ENCODE measurements around the gene PPA2.
"Not testable (repeated sequence)": the region's sequence is repeated elsewhere in the genome, so short reads cannot be mapped to it uniquely, and the experiment has no call there.

Gene PPA2

GRCh38 chr4:105430811-105431210, 43.1 kb downstream of the PPA2 start:
- Histone ChIP-seq H3K27me3 (ENCODE audit: low read depth, low read length) (no peaks in the 10 kb centered on the region), H3K9me3 (ENCODE audit: control insufficient read depth in 1 of 2, low read length in 2 of 2) (peaks cover 0 to 1% of the 10 kb centered on the region in 2 donors), H3K4me3 (ENCODE audit: low read depth in 1 of 2, low read length in 2 of 2) (no peak overlapping the region), H3K27ac (ENCODE audit: low read length) (no peak overlapping the region), H3K36me3 (ENCODE audit: control insufficient read depth in 1 of 2, insufficient read depth in 2 of 2, low read length in 2 of 2) (peaks cover 6 to 37% of the 10 kb centered on the region in 2 donors), H3K4me1 (ENCODE audit: control insufficient read depth in 1 of 2, insufficient read depth in 2 of 2, low read length in 2 of 2) (no peaks in the 10 kb centered on the region)

- Histone ChIP-seq H3K36me3 (ENCODE audit: control insufficient read depth in 1 of 2, insufficient read depth in 2 of 2, low read length in 2 of 2) (peaks cover 4 to 33% of the 10 kb centered on the region in 2 donors), H3K9me3 (ENCODE audit: control insufficient read depth in 1 of 2, low read length in 2 of 2) (peaks cover 0 to 6% of the 10 kb centered on the region in 2 donors), H3K4me3 (ENCODE audit: low read depth in 1 of 2, low read length in 2 of 2) (no peak overlapping the region)
Observed at GRCh38 chr4:105426187-105426897, 47.5 kb downstream of the PPA2 start.

GRCh38 chr4:105422207-105422920, 51.5 kb downstream of the PPA2 start:
- Histone ChIP-seq H3K4me1 (ENCODE audit: control insufficient read depth in 1 of 2, insufficient read depth in 2 of 2, low read length in 2 of 2) (no peaks in the 10 kb centered on the region), H3K9me3 (ENCODE audit: control insufficient read depth in 1 of 2, low read length in 2 of 2) (peaks cover 0 to 6% of the 10 kb centered on the region in 2 donors), H3K4me3 (ENCODE audit: low read depth in 1 of 2, low read length in 2 of 2) (no peak overlapping the region), H3K36me3 (ENCODE audit: control insufficient read depth in 1 of 2, insufficient read depth in 2 of 2, low read length in 2 of 2) (peaks cover 4 to 25% of the 10 kb centered on the region in 2 donors), H3K27ac (ENCODE audit: low read length) (no peak overlapping the region), H3K27me3 (ENCODE audit: low read depth, low read length) (no peaks in the 10 kb centered on the region)

More at GRCh38 chr4:105426187-105426897, 47.5 kb downstream of the PPA2 start:
- Histone ChIP-seq H3K27ac (ENCODE audit: low read length) (no peak overlapping the region), H3K4me1 (ENCODE audit: control insufficient read depth in 1 of 2, insufficient read depth in 2 of 2, low read length in 2 of 2) (no peaks in the 10 kb centered on the region), H3K27me3 (ENCODE audit: low read depth, low read length) (no peaks in the 10 kb centered on the region)

- no peak overlapping the region for H3K4me3 ChIP-seq (ENCODE audit: low read depth in 1 of 2, low read length in 2 of 2)
- no peaks in the 10 kb centered on the region for H3K9me3 ChIP-seq (ENCODE audit: control insufficient read depth in 1 of 2, low read length in 2 of 2)
- H3K36me3 ChIP-seq (ENCODE audit: control insufficient read depth in 1 of 2, insufficient read depth in 2 of 2, low read length in 2 of 2) = peaks cover 3 to 19% of the 10 kb centered on the region in 2 donors
- no peaks in the 10 kb centered on the region for H3K27me3 ChIP-seq (ENCODE audit: low read depth, low read length)
- H3K27ac ChIP-seq (ENCODE audit: low read length) = no peak overlapping the region
- H3K4me1 ChIP-seq (ENCODE audit: control insufficient read depth in 1 of 2, insufficient read depth in 2 of 2, low read length in 2 of 2) = no peaks in the 10 kb centered on the region
Observed at GRCh38 chr4:105417624-105418023, 56.2 kb downstream of the PPA2 start.

- Histone ChIP-seq H3K9me3 (ENCODE audit: control insufficient read depth in 1 of 2, low read length in 2 of 2) (no peaks in the 10 kb centered on the region), H3K4me1 (ENCODE audit: control insufficient read depth in 1 of 2, insufficient read depth in 2 of 2, low read length in 2 of 2) (no peaks in the 10 kb centered on the region), H3K36me3 (ENCODE audit: control insufficient read depth in 1 of 2, insufficient read depth in 2 of 2, low read length in 2 of 2) (peaks cover 0 to 15% of the 10 kb centered on the region in 2 donors), H3K4me3 (ENCODE audit: low read depth in 1 of 2, low read length in 2 of 2) (no peak overlapping the region), H3K27ac (ENCODE audit: low read length) (no peak overlapping the region), H3K27me3 (ENCODE audit: low read depth, low read length) (no peaks in the 10 kb centered on the region)
Observed at GRCh38 chr4:105415281-105415744, 58.5 kb downstream of the PPA2 start.

- Histone ChIP-seq H3K4me1 (ENCODE audit: control insufficient read depth in 1 of 2, insufficient read depth in 2 of 2, low read length in 2 of 2) (no peaks in the 10 kb centered on the region), H3K9me3 (ENCODE audit: control insufficient read depth in 1 of 2, low read length in 2 of 2) (no peaks in the 10 kb centered on the region), H3K27ac (ENCODE audit: low read length) (no peak overlapping the region), H3K36me3 (ENCODE audit: control insufficient read depth in 1 of 2, insufficient read depth in 2 of 2, low read length in 2 of 2) (peaks cover 0 to 15% of the 10 kb centered on the region in 2 donors), H3K27me3 (ENCODE audit: low read depth, low read length) (no peaks in the 10 kb centered on the region), H3K4me3 (ENCODE audit: low read depth in 1 of 2, low read length in 2 of 2) (no peak overlapping the region)
Observed at GRCh38 chr4:105414316-105414715, 59.5 kb downstream of the PPA2 start.

- not testable (repeated sequence) for H3K9me3 ChIP-seq (ENCODE audit: control insufficient read depth in 1 of 2, low read length in 2 of 2); H3K27me3 ChIP-seq (ENCODE audit: low read depth, low read length); H3K4me3 ChIP-seq (ENCODE audit: low read depth in 1 of 2, low read length in 2 of 2); H3K4me1 ChIP-seq (ENCODE audit: control insufficient read depth in 1 of 2, insufficient read depth in 2 of 2, low read length in 2 of 2); H3K27ac ChIP-seq (ENCODE audit: low read length)
- H3K36me3 ChIP-seq (ENCODE audit: control insufficient read depth in 1 of 2, insufficient read depth in 2 of 2, low read length in 2 of 2) = peaks cover 0 to 14% of the 10 kb centered on the region in 2 donors
Observed at GRCh38 chr4:105409135-105409534, 64.7 kb downstream of the PPA2 start.

GRCh38 chr4:105400901-105401677, 72.8 kb downstream of the PPA2 start:
- Histone ChIP-seq H3K27ac (ENCODE audit: low read length) (no peak overlapping the region), H3K4me1 (ENCODE audit: control insufficient read depth in 1 of 2, insufficient read depth in 2 of 2, low read length in 2 of 2) (no peaks in the 10 kb centered on the region), H3K27me3 (ENCODE audit: low read depth, low read length) (no peaks in the 10 kb centered on the region), H3K36me3 (ENCODE audit: control insufficient read depth in 1 of 2, insufficient read depth in 2 of 2, low read length in 2 of 2) (peaks cover 5 to 17% of the 10 kb centered on the region in 2 donors), H3K4me3 (ENCODE audit: low read depth in 1 of 2, low read length in 2 of 2) (no peak overlapping the region), H3K9me3 (ENCODE audit: control insufficient read depth in 1 of 2, low read length in 2 of 2) (no peaks in the 10 kb centered on the region)

- H3K9me3 ChIP-seq (ENCODE audit: control insufficient read depth in 1 of 2, low read length in 2 of 2) = no peaks in the 10 kb centered on the region
Observed at GRCh38 chr4:105399532-105400161, 74.2 kb downstream of the PPA2 start.

GRCh38 chr4:105392858-105393257, 81.0 kb downstream of the PPA2 start:
- Histone ChIP-seq H3K27ac (ENCODE audit: low read length) (no peak overlapping the region), H3K4me3 (ENCODE audit: low read depth in 1 of 2, low read length in 2 of 2) (no peak overlapping the region), H3K4me1 (ENCODE audit: control insufficient read depth in 1 of 2, insufficient read depth in 2 of 2, low read length in 2 of 2) (no peaks in the 10 kb centered on the region), H3K36me3 (ENCODE audit: control insufficient read depth in 1 of 2, insufficient read depth in 2 of 2, low read length in 2 of 2) (peaks cover 5 to 11% of the 10 kb centered on the region in 2 donors), H3K27me3 (ENCODE audit: low read depth, low read length) (no peaks in the 10 kb centered on the region), H3K9me3 (ENCODE audit: control insufficient read depth in 1 of 2, low read length in 2 of 2) (no peaks in the 10 kb centered on the region)

More at GRCh38 chr4:105399532-105400161, 74.2 kb downstream of the PPA2 start:
- H3K27me3 ChIP-seq (ENCODE audit: low read depth, low read length) = no peaks in the 10 kb centered on the region
- H3K36me3 ChIP-seq (ENCODE audit: control insufficient read depth in 1 of 2, insufficient read depth in 2 of 2, low read length in 2 of 2) = peaks cover 8 to 11% of the 10 kb centered on the region in 2 donors
- H3K27ac ChIP-seq (ENCODE audit: low read length) = no peak overlapping the region
- no peaks in the 10 kb centered on the region for H3K4me1 ChIP-seq (ENCODE audit: control insufficient read depth in 1 of 2, insufficient read depth in 2 of 2, low read length in 2 of 2)
- no peak overlapping the region for H3K4me3 ChIP-seq (ENCODE audit: low read depth in 1 of 2, low read length in 2 of 2)

GRCh38 chr4:105389167-105389566, 84.7 kb downstream of the PPA2 start:
- H3K4me1 ChIP-seq (ENCODE audit: control insufficient read depth in 1 of 2, insufficient read depth in 2 of 2, low read length in 2 of 2) = no peaks in the 10 kb centered on the region
- no peak overlapping the region for H3K4me3 ChIP-seq (ENCODE audit: low read depth in 1 of 2, low read length in 2 of 2)
- no peaks in the 10 kb centered on the region for H3K9me3 ChIP-seq (ENCODE audit: control insufficient read depth in 1 of 2, low read length in 2 of 2)
- H3K36me3 ChIP-seq (ENCODE audit: control insufficient read depth in 1 of 2, insufficient read depth in 2 of 2, low read length in 2 of 2) = peaks cover 0 to 10% of the 10 kb centered on the region in 2 donors
- no peaks in the 10 kb centered on the region for H3K27me3 ChIP-seq (ENCODE audit: low read depth, low read length)
- no peak overlapping the region for H3K27ac ChIP-seq (ENCODE audit: low read length)

All from muscle layer of duodenum (tissue), 2 donors.